Measurements from ENCODE around the gene FCN2.

FCN2 gene

DNA sequence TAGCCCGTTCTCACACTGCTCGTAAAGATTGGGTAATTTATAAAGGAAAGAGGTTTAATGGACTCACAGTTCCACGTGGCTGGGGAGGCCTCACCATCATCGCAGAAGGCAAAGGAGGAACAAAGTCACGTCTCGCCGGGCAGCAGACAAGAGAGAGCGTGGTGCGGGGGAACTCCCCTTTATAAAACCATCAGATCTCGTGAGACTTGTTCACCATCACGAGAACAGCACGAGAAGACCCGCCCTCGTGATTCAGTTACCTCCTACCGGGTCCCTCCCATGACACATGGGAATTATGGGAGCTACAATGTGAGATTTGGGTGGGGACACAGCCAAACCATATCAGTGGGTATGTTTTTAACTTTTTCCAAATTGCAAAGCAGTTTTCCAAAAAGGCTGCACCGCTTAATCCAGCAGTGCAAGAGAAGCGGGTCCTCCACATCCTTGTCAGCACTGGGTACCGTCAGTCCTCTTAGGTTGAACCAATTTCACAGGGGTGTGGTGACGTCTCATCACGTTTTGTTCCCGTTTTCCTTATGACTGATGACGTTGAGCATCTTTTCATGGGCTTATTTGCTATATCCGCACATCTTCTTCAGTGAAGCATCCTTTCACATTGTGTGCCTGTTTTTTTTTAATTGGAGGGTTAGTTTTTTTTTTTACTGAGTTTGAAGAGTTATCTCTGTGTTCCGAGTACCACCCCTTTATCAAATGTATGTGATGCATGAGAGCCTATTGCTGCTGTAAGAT lies 8.0 kb upstream of the FCN2 start:
- Histone ChIP-seq H3K4me3 (ENCODE audit: low read depth, low read length) (no peak overlapping the region), H3K27ac (ENCODE audit: extremely low read depth, low read depth, low read length) (no peak overlapping the region), H3K4me1 (ENCODE audit: control insufficient read depth, insufficient read depth, low read length) (no peaks in the 10 kb centered on the region), H3K9me3 (ENCODE audit: control insufficient read depth, insufficient read depth, low read depth, low read length) (no peaks in the 10 kb centered on the region), H3K36me3 (ENCODE audit: control insufficient read depth in 2 of 2, insufficient read depth in 1 of 2, low read length in 2 of 2) (no peaks in the 10 kb centered on the region)
- TF ChIP-seq ZNF664 (tag by site-specific recombination; IDR thresholded peaks at IDR 0.05) = no peak
- no peak for TF ChIP-seq ZNF701 (tag by site-specific recombination; IDR thresholded peaks at IDR 0.05)
- TF ChIP-seq ZNF501 (tag by site-specific recombination; IDR thresholded peaks at IDR 0.05) = no peak
- TF ChIP-seq ZNF692 (tag by site-specific recombination; IDR thresholded peaks at IDR 0.05) = no peak
- TF ChIP-seq, protein P1, sequence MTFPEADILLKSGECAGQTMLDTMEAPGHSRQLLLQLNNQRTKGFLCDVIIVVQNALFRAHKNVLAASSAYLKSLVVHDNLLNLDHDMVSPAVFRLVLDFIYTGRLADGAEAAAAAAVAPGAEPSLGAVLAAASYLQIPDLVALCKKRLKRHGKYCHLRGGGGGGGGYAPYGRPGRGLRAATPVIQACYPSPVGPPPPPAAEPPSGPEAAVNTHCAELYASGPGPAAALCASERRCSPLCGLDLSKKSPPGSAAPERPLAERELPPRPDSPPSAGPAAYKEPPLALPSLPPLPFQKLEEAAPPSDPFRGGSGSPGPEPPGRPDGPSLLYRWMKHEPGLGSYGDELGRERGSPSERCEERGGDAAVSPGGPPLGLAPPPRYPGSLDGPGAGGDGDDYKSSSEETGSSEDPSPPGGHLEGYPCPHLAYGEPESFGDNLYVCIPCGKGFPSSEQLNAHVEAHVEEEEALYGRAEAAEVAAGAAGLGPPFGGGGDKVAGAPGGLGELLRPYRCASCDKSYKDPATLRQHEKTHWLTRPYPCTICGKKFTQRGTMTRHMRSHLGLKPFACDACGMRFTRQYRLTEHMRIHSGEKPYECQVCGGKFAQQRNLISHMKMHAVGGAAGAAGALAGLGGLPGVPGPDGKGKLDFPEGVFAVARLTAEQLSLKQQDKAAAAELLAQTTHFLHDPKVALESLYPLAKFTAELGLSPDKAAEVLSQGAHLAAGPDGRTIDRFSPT (tag by site-specific recombination; IDR thresholded peaks at IDR 0.05) = no peak
- TF ChIP-seq SP3 (tag by site-specific recombination; IDR thresholded peaks at IDR 0.05) = no peak
- TF ChIP-seq, protein P2, sequence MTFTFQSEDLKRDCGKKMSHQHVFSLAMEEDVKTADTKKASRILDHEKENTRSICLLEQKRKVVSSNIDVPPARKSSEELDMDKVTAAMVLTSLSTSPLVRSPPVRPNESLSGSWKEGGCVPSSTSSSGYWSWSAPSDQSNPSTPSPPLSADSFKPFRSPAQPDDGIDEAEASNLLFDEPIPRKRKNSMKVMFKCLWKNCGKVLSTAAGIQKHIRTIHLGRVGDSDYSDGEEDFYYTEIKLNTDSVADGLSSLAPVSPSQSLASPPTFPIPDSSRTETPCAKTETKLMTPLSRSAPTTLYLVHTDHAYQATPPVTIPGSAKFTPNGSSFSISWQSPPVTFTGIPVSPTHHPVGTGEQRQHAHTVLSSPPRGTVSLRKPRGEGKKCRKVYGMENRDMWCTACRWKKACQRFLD (tag by site-specific recombination; IDR thresholded peaks at IDR 0.05) = no peak
- no peak for TF ChIP-seq PATZ1 (tag by site-specific recombination; IDR thresholded peaks at IDR 0.05)
- TF ChIP-seq, protein P3, sequence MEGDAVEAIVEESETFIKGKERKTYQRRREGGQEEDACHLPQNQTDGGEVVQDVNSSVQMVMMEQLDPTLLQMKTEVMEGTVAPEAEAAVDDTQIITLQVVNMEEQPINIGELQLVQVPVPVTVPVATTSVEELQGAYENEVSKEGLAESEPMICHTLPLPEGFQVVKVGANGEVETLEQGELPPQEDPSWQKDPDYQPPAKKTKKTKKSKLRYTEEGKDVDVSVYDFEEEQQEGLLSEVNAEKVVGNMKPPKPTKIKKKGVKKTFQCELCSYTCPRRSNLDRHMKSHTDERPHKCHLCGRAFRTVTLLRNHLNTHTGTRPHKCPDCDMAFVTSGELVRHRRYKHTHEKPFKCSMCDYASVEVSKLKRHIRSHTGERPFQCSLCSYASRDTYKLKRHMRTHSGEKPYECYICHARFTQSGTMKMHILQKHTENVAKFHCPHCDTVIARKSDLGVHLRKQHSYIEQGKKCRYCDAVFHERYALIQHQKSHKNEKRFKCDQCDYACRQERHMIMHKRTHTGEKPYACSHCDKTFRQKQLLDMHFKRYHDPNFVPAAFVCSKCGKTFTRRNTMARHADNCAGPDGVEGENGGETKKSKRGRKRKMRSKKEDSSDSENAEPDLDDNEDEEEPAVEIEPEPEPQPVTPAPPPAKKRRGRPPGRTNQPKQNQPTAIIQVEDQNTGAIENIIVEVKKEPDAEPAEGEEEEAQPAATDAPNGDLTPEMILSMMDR (tag by site-specific recombination; IDR thresholded peaks at IDR 0.05) = no peak
- TF ChIP-seq, protein P4, sequence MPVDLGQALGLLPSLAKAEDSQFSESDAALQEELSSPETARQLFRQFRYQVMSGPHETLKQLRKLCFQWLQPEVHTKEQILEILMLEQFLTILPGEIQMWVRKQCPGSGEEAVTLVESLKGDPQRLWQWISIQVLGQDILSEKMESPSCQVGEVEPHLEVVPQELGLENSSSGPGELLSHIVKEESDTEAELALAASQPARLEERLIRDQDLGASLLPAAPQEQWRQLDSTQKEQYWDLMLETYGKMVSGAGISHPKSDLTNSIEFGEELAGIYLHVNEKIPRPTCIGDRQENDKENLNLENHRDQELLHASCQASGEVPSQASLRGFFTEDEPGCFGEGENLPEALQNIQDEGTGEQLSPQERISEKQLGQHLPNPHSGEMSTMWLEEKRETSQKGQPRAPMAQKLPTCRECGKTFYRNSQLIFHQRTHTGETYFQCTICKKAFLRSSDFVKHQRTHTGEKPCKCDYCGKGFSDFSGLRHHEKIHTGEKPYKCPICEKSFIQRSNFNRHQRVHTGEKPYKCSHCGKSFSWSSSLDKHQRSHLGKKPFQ (tag by site-specific recombination; IDR thresholded peaks at IDR 0.05) = no peak
- TF ChIP-seq ZNF530 (tag by site-specific recombination; IDR thresholded peaks at IDR 0.05; ENCODE audit: low read depth) = no peak
- TF ChIP-seq ZNF623 (tag by site-specific recombination; IDR thresholded peaks at IDR 0.05) = no peak
- TF ChIP-seq ZNF555 (tag by site-specific recombination; conservative IDR thresholded peaks at IDR 0.05) = no peak
- TF ChIP-seq GLIS1 (tag by site-specific recombination; IDR thresholded peaks at IDR 0.05) = no peak
- TF ChIP-seq SETDB1 (IDR thresholded peaks at IDR 0.05; ENCODE audit: insufficient read length, low read length) = no peak
- TF ChIP-seq, protein P5, sequence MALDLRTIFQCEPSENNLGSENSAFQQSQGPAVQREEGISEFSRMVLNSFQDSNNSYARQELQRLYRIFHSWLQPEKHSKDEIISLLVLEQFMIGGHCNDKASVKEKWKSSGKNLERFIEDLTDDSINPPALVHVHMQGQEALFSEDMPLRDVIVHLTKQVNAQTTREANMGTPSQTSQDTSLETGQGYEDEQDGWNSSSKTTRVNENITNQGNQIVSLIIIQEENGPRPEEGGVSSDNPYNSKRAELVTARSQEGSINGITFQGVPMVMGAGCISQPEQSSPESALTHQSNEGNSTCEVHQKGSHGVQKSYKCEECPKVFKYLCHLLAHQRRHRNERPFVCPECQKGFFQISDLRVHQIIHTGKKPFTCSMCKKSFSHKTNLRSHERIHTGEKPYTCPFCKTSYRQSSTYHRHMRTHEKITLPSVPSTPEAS (tag by site-specific recombination; IDR thresholded peaks at IDR 0.05) = no peak
- CTCF ChIA-PET = interaction anchor here (0.7 kb wide), 1 partner anchor 122 kb away, joined by 3 read pairs; no protein-coding TSS in a partner anchor
- POLR2A ChIA-PET = no interaction called here

Measured in HEK293 (cell line).